Smooth muscle cell (in vitro differentiated cells): ENCODE measurements around the gene TAOK1. TPM values are rescaled to one million over a fixed set of nuclear protein-coding genes. Genes with fewer than 3 reads are reported as not detected.

Experiments used
- DNase-seq: peaks from one replicate; lab custom pipeline; 2025; ENCODE audit not compliant: unreplicated experiment; lab: John Stamatoyannopoulos, UW
- H2AFZ ChIP-seq: fragments of 200-600 bp; sonication (generic); 2 replicates; pipeline ENCODE4 v1.6.0; 2016; ENCODE audit warnings: antibody characterized with exemption, low read depth, mild to moderate bottlenecking
- H3F3A ChIP-seq: fragments of 200-600 bp; sonication (generic); 2 replicates; pipeline ENCODE4 v1.6.0; 2017; ENCODE audit warnings: antibody characterized with exemption, low read depth
- H3K27ac ChIP-seq: fragments of 200-600 bp; sonication (generic); 2 replicates; pipeline ENCODE4 v1.5.1; 2016; ENCODE audit warnings: low read depth, mild to moderate bottlenecking
- H3K27me3 ChIP-seq: fragments of 200-600 bp; sonication (generic); 2 replicates; pipeline ENCODE4 v1.6.1; 2016; ENCODE audit warnings: low read depth, mild to moderate bottlenecking
- H3K36me3 ChIP-seq: fragments of 200-600 bp; sonication (generic); 2 replicates; pipeline ENCODE4 v1.5.1; 2016; ENCODE audit warnings: low read depth
- H3K4me1 ChIP-seq: fragments of 200-600 bp; sonication (generic); 2 replicates; pipeline ENCODE4 v1.5.1; 2016; ENCODE audit warnings: low read depth
- H3K4me2 ChIP-seq: fragments of 200-600 bp; sonication (generic); 2 replicates; pipeline ENCODE4 v1.6.0; 2016; ENCODE audit warnings: mild to moderate bottlenecking
- H3K4me3 ChIP-seq: fragments of 200-600 bp; sonication (generic); 2 replicates; pipeline ENCODE4 v1.5.1; 2016; ENCODE audit warnings: mild to moderate bottlenecking
- H3K79me2 ChIP-seq: fragments of 200-600 bp; sonication (generic); 2 replicates; pipeline ENCODE4 v1.6.0; 2016; ENCODE audit warnings: low read depth, mild to moderate bottlenecking
- H3K9ac ChIP-seq: fragments of 200-600 bp; sonication (generic); 2 replicates; pipeline ENCODE4 v1.6.0; 2016; ENCODE audit warnings: low read depth
- H3K9me3 ChIP-seq: fragments of 200-600 bp; sonication (generic); replicated peaks from 2 replicates; pipeline ENCODE4 v1.5.1; 2016; ENCODE audit warnings: low read depth
- H4K20me1 ChIP-seq: fragments of 200-600 bp; sonication (generic); 2 replicates; pipeline ENCODE4 v1.6.0; 2016; ENCODE audit warnings: low read depth
- CTCF ChIP-seq: fragments of 200-600 bp; sonication (generic); IDR thresholded peaks from 2 replicates; pipeline ENCODE4 v1.5.1; 2017; ENCODE audit warnings: borderline replicate concordance, mild to moderate bottlenecking, antibody characterized with exemption; ENCODE audit not compliant: insufficient read depth, poor library complexity, severe bottlenecking
- WGBS: methylation state at CpG from one replicate; pipeline ENCODE4 v1.1.7; 2016; ENCODE audit warnings: low lambda C conversion rate; 5-methylcytosine and 5-hydroxymethylcytosine counted together
- polyA plus RNA-seq: library from polyadenylated mRNA; unstranded; fragments of >200 nt; fragmentation: Nextera tagmentation; extraction: Ambion mirVana; gene quantifications from 2 replicates; pipeline ENCODE4 v1.2.1, GENCODE V29; 2016
- total RNA-seq: library from RNA; depleted of rRNA; stranded (reverse); fragments of >200 nt; gene quantifications from 2 replicates; pipeline ENCODE4 v1.2.3, GENCODE V29; 2014

Gene TAOK1
- total and polyA plus RNA-seq, 2 experiments from 2014 or later, result 4.7 to 58.7 TPM

GRCh38 chr17:29587591-29587990 lies 197.4 kb downstream of the TAOK1 start:
- no peak for DNase-seq
- H3K27me3 ChIP-seq, result no peaks in the 10 kb centered on the region
- H3K9ac ChIP-seq, result no peak overlapping the region
- TF ChIP-seq CTCF, result no peak
- H3K27ac ChIP-seq, result no peak overlapping the region
- peaks cover 6% of the 10 kb centered on the region for H3F3A ChIP-seq
- peaks cover 58% of the 10 kb centered on the region for H4K20me1 ChIP-seq
- peaks cover 47% of the 10 kb centered on the region for H3K79me2 ChIP-seq
- H3K36me3 ChIP-seq, result no peaks in the 10 kb centered on the region
- H3K4me2 ChIP-seq, result peak overlapping the region; percentile 89
- H2AFZ ChIP-seq, result no peak overlapping the region
- WGBS, result 90% methylated on average over 6 of the region's 6 CpGs
- peaks cover 42% of the 10 kb centered on the region for H3K4me1 ChIP-seq
- no peaks in the 10 kb centered on the region for H3K9me3 ChIP-seq
- H3K4me3 ChIP-seq, result no peak overlapping the region

GRCh38 chr17:29588017-29588561 lies 197.9 kb downstream of the TAOK1 start:
- Histone ChIP-seq H3K36me3 (no peaks in the 10 kb centered on the region), H4K20me1 (peaks cover 58% of the 10 kb centered on the region), H3K4me3 (peak overlapping the region; percentile 58), H3K27ac (no peak overlapping the region), H3K4me2 (peak overlapping the region; percentile 89), H3K9me3 (no peaks in the 10 kb centered on the region), H3K79me2 (peaks cover 45% of the 10 kb centered on the region), H3F3A (peaks cover 6% of the 10 kb centered on the region), H3K27me3 (no peaks in the 10 kb centered on the region), H2AFZ (no peak overlapping the region), H3K9ac (peak overlapping the region; percentile 23), H3K4me1 (peaks cover 42% of the 10 kb centered on the region)
- no peak for DNase-seq
- 44% methylated on average over 8 of the region's 8 CpGs for WGBS
- TF ChIP-seq CTCF, result no peak

- Histone ChIP-seq H4K20me1 (peaks cover 52% of the 10 kb centered on the region), H3K27ac (no peak overlapping the region), H3F3A (peaks cover 6% of the 10 kb centered on the region), H3K9me3 (no peaks in the 10 kb centered on the region), H3K4me2 (peak overlapping the region; percentile 89), H3K36me3 (no peaks in the 10 kb centered on the region), H3K4me1 (peaks cover 43% of the 10 kb centered on the region), H3K27me3 (no peaks in the 10 kb centered on the region), H2AFZ (no peak overlapping the region), H3K79me2 (peaks cover 39% of the 10 kb centered on the region), H3K4me3 (peak overlapping the region; percentile 58), H3K9ac (peak overlapping the region; percentile 23)
- DNase-seq, result no peak
- TF ChIP-seq CTCF, result no peak
- WGBS, result 3% methylated on average over 30 of the region's 72 CpGs
Observed at GRCh38 chr17:29588562-29589411, 198.6 kb downstream of the TAOK1 start.
